Keratinocyte (primary cell): ENCODE results near the gene ASTN2.

Experiments used
- EZH2 ChIP-seq: IDR thresholded peaks from one replicate; pipeline ENCODE4 v1.6.1; 2012; ENCODE audit warnings: inconsistent platforms, mild to moderate bottlenecking, low read length, moderate library complexity
- TF ChIP-seq, protein P1 (sequence below), 3 experiments: IDR thresholded peaks in 1 of 3; conservative IDR thresholded peaks in 1 of 3; optimal IDR thresholded peaks in 1 of 3; 2 replicates in 2 of 3; 3 replicates in 1 of 3; pipeline versions ENCODE3 to v1.5.1; 2011; ENCODE audit warnings: low read length in 3 of 3, mild to moderate bottlenecking in 3 of 3, moderate library complexity in 2 of 3, control low read depth in 1 of 3, inconsistent platforms in 1 of 3; ENCODE audit not compliant: insufficient read depth in 2 of 3; ENCODE audit errors: extremely low read depth in 1 of 3

GRCh38 chr9:116952436-116952810, 462.4 kb downstream of the ASTN2 start:
- no peak for TF ChIP-seq EZH2
- TF ChIP-seq, protein P1, sequence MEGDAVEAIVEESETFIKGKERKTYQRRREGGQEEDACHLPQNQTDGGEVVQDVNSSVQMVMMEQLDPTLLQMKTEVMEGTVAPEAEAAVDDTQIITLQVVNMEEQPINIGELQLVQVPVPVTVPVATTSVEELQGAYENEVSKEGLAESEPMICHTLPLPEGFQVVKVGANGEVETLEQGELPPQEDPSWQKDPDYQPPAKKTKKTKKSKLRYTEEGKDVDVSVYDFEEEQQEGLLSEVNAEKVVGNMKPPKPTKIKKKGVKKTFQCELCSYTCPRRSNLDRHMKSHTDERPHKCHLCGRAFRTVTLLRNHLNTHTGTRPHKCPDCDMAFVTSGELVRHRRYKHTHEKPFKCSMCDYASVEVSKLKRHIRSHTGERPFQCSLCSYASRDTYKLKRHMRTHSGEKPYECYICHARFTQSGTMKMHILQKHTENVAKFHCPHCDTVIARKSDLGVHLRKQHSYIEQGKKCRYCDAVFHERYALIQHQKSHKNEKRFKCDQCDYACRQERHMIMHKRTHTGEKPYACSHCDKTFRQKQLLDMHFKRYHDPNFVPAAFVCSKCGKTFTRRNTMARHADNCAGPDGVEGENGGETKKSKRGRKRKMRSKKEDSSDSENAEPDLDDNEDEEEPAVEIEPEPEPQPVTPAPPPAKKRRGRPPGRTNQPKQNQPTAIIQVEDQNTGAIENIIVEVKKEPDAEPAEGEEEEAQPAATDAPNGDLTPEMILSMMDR (optimal IDR thresholded peaks at IDR 0.05 in 1 of 3, IDR thresholded peaks at IDR 0.05 in 1 of 3, conservative IDR thresholded peaks at IDR 0.05 in 1 of 3; ENCODE audit: extremely low read depth in 1 of 3, insufficient read depth in 2 of 3, low read length in 3 of 3), result no peak
